B cell (primary cell): ENCODE data around the gene CLEC7A.

ENCODE experiments used
- EZH2 ChIP-seq: IDR thresholded peaks from 2 replicates; pipeline ENCODE4 v1.6.1; 2012; ENCODE audit warnings: borderline replicate concordance, low read depth, mild to moderate bottlenecking, moderate library complexity, low read length; ENCODE audit not compliant: insufficient read depth, poor library complexity, severe bottlenecking
- TF ChIP-seq, protein P1 (sequence below): fragments of 200-600 bp; IDR thresholded peaks from one replicate; pipeline ENCODE4 v1.8.0; 2022; ENCODE audit warnings: antibody characterized with exemption, mild to moderate bottlenecking

DNA sequence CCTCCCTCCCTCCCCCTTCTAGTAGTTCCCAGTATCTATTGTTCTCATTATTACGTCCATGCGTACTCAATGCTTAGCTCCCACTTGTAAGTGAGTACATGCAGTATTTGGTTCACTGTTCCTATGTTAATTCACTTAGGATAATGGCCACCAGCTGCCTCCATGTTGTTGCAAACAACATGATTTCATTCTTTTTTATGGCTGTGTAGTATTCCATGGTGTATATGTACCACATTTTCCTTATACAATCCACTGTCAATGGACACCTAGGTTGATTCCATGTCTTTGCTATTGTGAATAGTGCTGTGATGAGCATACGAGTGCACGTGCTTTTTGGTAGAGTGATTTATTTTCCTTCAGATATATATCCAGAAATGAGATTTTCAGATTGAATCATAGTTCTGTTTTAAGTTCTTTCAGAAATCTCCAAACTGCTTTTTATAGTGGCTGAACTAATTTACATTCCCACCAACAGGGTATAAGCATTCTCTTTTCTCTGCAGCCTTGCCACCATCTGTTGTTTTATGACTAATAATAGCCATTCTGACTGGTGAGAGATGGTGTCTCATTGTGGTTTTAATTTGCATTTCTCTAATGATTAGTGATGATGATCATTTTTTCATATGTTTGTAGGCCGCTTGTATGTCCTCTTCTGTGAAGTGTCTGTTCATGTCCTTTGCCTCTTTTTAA is 17.9 kb upstream of the CLEC7A start:
- TF ChIP-seq, protein P1, sequence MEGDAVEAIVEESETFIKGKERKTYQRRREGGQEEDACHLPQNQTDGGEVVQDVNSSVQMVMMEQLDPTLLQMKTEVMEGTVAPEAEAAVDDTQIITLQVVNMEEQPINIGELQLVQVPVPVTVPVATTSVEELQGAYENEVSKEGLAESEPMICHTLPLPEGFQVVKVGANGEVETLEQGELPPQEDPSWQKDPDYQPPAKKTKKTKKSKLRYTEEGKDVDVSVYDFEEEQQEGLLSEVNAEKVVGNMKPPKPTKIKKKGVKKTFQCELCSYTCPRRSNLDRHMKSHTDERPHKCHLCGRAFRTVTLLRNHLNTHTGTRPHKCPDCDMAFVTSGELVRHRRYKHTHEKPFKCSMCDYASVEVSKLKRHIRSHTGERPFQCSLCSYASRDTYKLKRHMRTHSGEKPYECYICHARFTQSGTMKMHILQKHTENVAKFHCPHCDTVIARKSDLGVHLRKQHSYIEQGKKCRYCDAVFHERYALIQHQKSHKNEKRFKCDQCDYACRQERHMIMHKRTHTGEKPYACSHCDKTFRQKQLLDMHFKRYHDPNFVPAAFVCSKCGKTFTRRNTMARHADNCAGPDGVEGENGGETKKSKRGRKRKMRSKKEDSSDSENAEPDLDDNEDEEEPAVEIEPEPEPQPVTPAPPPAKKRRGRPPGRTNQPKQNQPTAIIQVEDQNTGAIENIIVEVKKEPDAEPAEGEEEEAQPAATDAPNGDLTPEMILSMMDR, result no peak
- TF ChIP-seq EZH2, result no peak
